ENCODE data around the gene OR10A2.

- TF ChIP-seq YY1 (IDR thresholded peaks at IDR 0.05; ENCODE audit: insufficient read depth, insufficient read length), result no peak
- no peak for TF ChIP-seq ZNF274 (IDR thresholded peaks at IDR 0.05; ENCODE audit: low read depth, low read length)
- TF ChIP-seq SUZ12 (IDR thresholded peaks at IDR 0.05; ENCODE audit: extremely low read depth, insufficient read depth, insufficient read length), result no peak
Measured at GRCh38 chr11:6845383-6845782, 17.5 kb upstream of the OR10A2 start, which contains the start of gene OR10A5.

Measured in NT2/D1 (cell line).